NCI-H69 (cell line): ENCODE data around the gene GADL1.

Source experiments
- DNase-seq: peaks from one replicate; lab custom pipeline; 2025; lab: John Stamatoyannopoulos, UW

GADL1 gene

GRCh38 chr3:30721314-30721634 lies 173.2 kb downstream of the GADL1 start:
- DNase-seq: no peak

DNA sequence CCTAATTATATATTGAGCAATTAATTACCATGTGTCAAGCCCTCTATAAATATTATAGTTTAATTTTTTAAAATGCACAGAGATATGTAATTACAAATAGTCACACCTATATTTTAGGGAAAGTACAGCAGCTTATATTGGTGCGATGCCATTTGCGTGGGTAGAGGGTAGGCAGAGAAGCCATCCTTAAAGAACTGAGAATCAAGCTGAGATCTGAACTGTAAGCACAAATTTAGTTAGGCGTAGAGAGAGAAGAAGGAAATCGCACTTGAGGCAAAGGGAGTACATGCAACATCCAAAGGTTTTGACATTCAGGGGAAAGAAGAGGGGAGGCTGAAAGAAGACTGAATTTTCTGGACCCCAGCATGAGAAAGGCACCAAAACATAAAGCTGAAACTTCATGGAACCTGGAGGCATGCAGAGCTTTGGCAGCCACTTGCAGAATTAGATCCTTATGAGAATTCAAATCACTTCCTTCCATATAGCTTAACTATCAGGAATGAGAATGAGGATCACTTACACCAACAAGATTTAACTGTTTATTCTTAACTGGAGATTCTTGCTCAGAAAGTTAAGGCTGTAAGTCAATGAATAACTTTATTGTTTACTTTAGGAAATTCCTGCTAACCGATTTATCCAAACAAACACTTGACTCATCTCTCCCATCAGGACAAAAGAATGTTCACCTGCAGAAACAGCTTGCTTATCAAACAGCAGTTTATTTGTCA lies 173.7 kb downstream of the GADL1 start:
- no peak for DNase-seq

GRCh38 chr3:30719536-30719935 lies 174.9 kb downstream of the GADL1 start:
- DNase-seq: no peak

DNA sequence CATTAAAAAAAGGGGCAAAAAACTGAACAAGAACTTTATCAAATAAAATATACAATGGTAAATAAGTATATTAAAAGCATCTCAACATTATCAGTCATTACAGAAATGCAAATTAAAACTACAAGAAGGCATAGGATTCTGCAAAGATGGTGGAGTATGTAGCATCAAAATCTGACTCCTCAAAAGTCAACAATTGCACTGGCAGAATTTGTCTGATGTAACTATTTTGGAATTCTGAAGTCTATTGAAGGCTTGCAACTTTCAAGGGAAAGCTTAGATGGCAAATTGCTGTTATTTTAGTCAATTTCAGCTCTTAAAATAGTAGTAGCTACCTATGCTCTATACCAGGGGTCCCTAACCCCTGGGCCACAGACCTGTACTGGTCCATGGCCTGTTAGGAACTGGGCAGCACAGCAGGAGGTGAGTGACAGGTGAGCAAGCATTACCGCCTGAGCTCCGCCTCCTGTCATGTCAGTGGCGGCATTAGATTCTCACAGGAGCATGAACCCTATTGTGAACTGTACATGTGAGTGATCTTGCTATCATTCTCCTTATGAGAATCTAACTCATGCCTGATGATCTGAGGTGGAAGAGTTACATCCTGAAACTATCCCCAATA lies 180.5 kb downstream of the GADL1 start:
- no peak for DNase-seq

GRCh38 chr3:30712991-30713390 lies 181.5 kb downstream of the GADL1 start:
- no peak for DNase-seq

GRCh38 chr3:30711867-30712266 lies 182.6 kb downstream of the GADL1 start:
- DNase-seq: no peak

- no peak for DNase-seq
Measured at GRCh38 chr3:30711151-30711550, 183.3 kb downstream of the GADL1 start.

GRCh38 chr3:30710017-30710416 lies 184.4 kb downstream of the GADL1 start:
- no peak for DNase-seq

DNA sequence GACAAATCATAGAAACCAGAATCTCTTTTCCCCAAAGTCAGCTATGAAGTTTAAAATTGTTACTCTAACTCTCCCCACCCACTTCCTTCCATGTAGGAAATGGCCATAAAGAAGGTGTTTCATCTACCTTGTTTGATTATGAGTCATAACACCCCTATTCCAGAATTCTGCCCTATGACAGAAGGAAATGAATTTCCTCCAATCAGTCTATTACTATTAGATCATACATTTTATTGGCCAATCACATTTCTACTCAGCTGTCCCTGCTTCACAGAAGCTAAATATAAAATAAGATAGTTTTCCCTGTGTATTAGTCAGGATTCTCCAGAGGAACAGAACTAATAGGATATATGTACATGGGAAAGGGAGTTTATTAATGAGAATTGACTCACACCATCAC lies 186.0 kb downstream of the GADL1 start:
- DNase-seq: no peak

GRCh38 chr3:30707825-30708224 lies 186.6 kb downstream of the GADL1 start:
- DNase-seq: no peak

- no peak for DNase-seq
Measured at GRCh38 chr3:30704931-30705890, 189.2 kb downstream of the GADL1 start.

GRCh38 chr3:30702828-30703397 lies 191.5 kb downstream of the GADL1 start:
- DNase-seq: no peak

GRCh38 chr3:30702038-30702827 lies 192.2 kb downstream of the GADL1 start:
- no peak for DNase-seq

DNA sequence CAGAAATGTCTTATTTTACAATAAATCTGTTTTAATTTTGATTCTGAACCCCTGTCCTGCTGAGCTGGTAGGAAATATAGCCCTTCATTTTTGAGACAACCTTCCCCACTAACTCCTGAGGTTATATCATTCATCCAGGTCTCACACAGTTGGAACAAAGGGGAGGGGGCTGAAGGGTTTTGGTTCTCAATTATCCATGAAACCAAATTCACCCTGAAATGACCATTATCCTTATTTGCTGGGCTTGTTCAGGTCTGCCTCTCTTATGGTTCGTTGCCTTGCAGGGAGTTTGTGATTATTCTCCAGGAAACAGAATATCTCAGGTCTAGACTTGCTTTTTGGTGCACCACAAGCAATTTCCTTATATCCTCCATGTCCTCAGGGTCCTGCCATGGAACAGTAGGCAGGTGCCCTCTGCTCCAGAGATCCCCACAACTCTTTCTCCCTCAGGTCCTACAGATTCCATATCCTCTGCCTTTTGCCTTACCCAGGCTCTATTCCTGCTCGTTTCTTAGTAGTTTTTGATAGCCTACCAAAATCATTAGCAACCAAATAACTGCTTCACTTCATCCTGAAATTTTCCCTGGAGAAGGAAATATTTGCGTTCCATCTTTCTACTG lies 193.6 kb downstream of the GADL1 start:
- no peak for DNase-seq

- no peak for DNase-seq
Measured at GRCh38 chr3:30699927-30700326, 194.5 kb downstream of the GADL1 start.

GRCh38 chr3:30698549-30698948 lies 195.9 kb downstream of the GADL1 start:
- DNase-seq: no peak

DNA sequence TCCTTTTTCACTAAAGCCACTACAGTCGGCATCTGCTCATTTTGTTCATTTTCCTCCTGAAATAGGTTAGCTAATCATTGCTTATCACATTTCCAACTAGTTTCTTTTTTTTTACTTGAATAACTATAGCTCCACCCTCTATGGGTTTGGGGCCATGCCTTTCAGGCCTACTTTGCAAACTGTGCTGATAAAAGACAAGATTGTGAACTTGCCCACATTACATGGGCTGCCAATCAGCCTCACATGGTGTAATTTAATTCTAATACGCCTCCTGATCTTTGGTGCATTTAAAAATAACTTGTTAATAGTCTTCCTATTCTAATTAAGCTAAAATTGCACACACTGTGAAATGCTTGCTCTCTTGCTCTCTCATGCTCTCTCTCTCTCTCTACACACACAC lies 197.6 kb downstream of the GADL1 start:
- no peak for DNase-seq

GRCh38 chr3:30696403-30696819 lies 198.1 kb downstream of the GADL1 start:
- no peak for DNase-seq

DNA sequence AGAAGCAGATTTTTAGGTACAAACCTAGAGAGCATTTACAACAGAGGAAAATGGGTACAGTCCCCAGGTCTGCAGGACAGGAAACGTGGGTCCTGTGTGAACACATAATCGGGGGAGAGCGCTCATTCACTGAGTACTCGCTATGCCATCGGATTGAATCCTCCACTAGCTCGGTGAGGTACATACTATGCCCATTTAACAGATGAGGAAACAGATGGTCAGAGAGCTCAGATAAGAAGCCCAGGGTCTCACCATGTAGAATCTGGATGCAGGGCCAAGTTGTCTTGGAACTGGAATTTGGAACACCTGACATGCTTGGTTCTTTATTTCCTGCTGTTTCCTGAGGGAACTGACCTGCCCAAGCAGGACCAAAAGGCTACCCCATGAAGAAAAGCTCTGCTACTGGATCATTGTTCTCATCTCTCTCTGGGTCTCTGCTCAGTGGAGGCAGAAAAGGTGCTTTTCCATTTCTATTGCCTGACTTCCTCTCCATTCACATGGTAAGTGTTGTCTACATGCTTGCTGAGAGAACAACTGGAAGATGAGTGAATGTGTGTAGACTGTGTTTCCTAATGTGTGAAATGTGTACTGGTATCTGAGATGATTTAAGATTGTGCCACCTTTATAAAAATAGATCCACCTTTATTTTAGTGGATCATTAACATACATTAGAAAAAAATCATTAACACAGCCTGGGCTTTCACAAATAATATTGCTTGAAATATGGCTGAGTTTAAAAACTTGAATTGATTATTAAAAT lies 199.0 kb downstream of the GADL1 start:
- no peak for DNase-seq

- no peak for DNase-seq
Measured at GRCh38 chr3:30694668-30695067, 199.8 kb downstream of the GADL1 start.

- DNase-seq: no peak
Measured at GRCh38 chr3:30694148-30694547, 200.3 kb downstream of the GADL1 start.
